ENCODE data around the gene BPGM.
A peak's percentile ranks its signal among the peaks of the same experiment; 100 is the strongest.

The BPGM gene

DNA sequence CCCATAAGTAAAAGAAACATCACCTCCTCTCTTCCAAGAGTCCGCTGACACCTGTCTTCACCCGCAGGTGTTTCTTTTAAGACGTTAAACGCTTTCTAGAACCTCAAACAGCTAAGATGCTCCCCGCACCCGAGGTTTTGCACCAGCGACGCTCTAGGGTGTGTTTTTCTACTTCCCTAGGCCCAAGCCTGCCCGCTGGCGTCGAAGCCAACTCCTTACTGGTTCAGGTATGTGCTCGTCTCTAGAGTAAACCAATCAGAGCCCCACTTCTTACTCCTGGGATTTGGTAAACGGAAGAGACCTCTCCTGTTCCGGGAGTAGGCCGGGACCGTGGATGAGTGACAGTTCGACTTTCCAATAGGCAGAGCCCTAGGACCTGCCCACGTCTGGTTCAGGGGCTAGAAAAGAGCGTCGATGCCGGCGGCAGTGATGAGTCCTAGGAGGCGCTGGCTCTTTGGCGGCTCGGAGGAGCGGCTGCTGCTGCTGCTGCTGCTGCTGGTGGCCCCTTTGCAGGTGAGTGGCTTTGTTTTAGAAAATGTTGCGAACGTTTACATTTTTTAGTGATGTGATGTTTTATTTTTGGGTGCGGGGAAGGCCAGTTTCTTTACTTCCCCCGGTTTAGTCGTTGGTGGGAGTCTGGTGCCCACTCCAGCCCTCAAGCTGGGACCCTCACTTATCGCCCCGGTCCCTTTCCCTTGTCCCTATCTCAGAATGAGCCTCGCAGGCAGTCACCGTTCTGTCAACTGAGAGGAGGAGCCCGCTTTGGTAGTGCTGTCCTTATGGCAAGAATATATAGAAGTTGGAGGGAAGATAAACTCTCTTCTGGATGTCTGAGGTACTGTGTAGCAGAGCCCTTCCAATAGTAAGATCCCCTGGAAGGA is at the start of gene BPGM:
BPGM (plus strand) TSS at position 429 of the 881 bp plus-strand sequence. CDS start 14,655 bp downstream, outside the sequence.
- DNase-seq (ENCODE audit: low read depth): peak; percentile 100

DNA sequence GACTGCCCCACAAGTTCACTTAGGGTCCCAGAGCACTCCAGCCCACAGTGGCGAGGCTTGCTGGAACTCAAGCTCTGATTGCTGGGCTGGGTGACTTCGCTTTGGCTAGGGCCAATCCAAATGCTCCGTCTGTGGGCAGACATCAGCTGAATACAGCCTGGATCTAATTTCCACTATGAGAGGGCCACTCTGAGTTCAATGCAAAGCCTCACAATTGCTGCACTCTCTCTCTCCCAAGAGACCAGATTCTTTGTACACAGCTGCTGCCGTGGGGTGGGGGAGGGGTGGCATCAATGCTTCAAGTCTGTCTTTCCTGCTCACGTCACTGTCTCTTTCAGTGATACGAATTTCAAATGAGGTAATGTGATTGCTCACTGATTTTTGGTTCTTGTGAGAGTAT is 47.3 kb upstream of the BPGM start:
- DNase-seq (ENCODE audit: low read depth): no peak

DNA sequence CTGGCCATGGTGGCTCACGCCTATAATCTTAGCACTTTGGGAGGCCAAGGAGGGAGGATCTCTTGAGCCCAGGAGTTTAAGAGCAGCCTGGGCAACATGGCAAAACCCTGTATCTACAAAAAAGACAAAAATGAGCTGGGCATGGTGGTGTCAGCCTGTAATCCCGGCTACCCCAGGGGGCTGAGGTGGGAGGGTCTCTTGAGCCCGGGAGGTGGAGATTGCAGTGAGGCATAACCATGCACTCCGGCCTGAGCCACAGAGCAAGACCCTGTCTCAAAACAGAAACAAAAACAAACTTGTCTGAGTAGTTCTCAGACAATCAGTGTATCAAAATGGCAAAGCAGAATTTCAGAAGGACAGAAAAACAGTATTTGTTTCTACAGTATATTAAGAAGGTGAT is 45.2 kb upstream of the BPGM start:
- no peak for DNase-seq (ENCODE audit: low read depth)

DNA sequence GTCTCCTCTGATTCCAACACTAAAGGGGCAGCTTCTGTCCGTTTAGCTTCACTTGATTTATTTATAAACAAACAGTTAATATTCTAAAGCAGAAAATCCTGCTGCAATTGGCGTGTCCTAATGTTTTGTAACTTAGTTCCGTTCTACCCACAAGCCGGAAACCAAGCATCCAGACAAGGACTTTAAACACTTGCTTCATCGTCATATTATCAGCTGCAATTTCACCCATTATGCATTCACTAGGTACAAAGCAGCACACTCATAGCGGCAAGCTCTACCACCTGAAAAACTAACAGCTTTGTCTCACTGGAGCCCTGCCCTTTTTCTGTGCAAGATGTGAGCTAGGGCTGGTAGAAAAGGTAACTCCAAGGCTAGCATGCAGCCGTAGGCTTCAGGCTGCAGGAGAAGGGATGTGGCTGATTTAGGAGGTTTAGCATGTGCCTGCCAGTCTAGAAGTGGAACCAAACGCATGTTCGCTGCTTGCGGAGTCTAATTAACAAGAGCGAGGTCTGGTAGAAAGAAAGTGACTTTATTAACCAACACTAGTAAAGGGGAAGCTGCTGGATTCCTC is 43.7 kb upstream of the BPGM start:
- peak; percentile 43 for DNase-seq (ENCODE audit: low read depth)

DNA sequence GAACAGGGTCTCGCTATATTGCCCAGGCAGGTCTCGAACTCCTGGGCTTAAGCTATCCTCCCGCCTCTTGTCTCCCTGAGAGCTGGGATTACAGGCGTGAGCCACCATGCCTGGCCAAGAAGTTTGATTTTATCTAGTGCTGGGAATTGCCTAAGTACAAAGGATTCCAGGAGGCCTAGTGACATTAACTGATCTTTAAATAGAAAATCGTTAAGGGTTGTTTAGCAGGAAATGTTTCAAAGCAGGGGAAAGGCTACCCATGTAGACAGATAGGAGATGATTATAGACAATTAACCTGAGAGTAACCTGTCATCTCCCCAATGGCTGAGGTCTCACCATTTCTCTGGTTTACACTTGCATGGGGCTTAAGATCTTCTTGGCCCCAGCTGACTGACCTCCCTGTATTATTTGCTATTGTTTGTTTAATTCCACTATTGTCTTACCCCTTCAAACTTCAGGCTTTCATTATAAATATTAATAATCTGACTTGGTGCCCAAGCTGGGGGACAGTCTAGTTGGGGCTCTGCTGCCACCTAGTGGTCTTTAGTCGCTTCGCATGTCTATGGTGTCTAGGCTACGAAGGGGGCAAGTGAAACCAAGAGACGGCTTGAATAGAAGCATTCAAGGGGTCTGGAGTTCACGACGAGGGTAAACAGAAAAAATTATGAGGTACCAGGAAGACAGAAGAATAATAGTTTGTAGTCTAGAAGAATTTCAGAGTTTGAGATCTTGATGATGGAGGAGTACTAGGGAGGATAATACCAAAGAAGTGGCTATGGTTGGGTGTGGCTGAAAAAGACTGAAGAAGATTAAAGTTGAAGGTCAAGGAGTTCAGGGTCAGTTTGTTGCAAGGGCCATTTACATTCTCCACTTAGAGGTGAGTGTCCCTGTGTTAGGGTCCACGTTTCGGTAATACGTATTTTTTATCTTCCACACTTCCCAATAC is 40.4 kb upstream of the BPGM start:
- peak; percentile 77 for DNase-seq (ENCODE audit: low read depth)

DNA sequence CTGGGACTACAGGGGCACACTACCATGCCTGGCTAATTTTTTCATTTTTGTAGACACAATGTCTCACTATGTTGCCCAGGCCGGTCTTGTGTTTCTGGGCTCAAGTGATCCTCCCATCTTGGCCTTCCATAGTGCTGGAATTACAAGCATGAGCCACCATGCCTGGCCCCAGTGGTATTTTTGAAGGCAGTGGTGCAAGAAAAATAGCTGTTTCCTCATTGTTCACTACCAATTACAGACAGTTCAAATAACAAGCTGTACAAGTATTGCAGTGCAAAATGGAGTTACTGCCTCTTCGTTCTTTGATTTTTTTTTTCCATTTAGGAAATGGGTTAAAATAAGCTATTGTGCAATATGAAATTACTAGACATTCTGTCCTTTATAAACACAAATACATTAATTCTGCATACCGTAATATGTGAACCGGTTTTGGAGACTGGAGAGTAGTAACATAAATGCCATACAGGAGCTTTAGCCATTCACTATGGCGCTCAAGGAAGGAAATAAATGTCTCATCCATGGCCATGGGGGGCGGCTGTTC is 35.0 kb upstream of the BPGM start:
- DNase-seq (ENCODE audit: low read depth): no peak

DNA sequence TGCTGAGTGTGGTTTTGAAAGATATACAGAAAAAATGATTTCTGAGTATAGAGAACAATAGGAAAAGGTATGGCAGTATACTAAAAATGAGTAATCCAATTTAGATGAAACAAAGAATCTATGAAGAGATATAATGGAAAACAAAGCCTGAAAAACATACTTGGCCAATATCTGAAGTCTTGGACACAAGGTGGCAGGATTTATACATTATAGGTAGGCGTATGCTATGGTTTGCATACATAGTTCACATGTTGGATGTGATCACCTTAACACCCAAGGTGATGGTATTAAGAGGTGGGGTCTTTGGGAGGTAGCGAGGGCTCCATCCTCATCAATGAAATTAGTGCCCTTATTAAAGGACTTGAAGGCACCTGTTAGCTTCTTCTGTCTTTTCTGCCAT is 34.5 kb upstream of the BPGM start:
- DNase-seq (ENCODE audit: low read depth): no peak

DNA sequence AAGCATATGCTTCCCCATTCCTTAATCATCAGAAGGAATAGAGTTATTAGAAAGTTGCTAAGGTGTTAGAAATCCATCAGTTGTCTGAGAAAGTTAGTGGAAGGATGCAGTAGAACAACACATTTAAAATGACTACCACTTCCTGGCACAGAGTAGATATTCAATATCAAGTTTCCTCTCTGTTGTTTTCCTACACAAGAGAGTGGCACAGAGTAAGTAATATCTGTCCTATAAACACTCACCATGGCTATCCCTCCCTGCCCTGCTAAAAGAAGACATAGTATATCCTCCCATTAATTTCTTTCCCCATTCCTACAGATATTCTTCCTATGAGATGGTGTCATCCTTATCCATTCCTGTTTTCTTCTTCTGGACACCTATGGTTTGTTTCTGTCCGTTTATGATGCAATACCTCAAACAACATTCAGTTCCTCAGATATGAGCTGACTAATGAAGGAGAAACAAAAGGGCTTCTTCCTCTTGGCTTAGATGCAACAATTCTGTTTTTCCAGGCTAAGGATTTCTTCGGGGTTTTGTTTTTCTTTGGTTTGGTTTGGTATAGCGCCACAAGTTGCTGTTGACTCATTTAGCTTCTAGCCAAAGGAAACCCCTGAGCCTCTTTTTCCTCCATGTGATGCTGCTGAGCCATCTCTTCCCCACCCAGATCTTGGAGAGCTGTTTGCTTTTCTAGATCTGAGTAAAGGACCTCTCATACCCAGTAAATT is 32.9 kb upstream of the BPGM start:
- DNase-seq (ENCODE audit: low read depth): peak; percentile 99

DNA sequence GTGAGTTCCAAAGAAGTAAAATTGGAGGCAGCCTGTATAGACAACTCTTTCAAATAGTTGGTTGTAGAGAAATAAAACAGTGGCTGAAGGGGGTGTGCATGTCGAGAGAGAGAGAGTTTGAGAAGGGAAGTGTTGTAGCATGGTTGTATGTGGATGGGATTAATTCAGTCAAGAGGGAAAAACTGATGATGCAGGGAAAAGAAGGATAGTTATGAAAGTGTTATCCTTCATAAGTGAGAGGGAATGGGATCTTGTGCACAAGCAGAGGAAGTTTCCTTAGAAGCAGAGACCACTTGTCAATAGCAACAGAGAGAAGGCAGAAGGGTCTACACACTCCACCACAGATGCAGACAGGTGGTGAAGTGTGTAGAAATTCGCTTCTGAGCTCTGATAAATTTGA is 30.0 kb upstream of the BPGM start:
- no peak for DNase-seq (ENCODE audit: low read depth)

DNA sequence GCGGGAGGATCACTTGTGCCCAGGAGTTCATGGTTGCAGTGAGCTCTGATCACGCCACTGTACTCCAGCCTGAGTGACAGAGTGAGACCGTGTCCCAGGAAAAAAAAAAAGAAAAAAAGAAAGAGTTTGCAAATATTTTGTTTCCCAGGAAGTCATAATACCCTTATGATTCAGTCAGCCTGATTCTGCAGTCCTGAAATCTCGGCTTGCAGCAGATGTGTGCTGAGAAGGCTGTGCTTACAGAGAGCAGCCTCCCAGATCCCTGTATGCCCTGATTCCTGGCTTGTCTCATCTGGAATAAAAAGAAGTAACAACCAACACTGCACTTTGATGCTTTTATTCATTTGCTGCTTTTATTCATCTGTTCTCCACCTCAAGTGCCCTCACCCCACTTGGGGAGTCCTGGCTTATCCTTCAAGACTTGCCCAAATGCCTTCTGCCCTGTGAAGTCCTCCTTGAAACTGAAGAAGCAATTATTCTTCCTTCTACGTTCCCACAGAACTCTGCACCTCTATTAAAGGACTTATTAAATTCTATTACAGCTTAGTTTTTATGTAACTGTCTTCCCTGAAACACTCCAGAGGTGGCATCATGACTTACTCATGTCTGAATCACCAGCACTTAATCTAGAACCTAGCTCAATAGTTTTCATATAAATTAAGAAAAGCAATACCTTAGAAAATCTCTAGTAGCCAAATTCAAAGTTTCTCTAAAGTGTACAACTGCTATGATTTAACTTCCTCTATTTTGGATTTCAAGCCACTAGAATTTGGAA is 27.7 kb upstream of the BPGM start:
- peak; percentile 80 for DNase-seq (ENCODE audit: low read depth)

DNA sequence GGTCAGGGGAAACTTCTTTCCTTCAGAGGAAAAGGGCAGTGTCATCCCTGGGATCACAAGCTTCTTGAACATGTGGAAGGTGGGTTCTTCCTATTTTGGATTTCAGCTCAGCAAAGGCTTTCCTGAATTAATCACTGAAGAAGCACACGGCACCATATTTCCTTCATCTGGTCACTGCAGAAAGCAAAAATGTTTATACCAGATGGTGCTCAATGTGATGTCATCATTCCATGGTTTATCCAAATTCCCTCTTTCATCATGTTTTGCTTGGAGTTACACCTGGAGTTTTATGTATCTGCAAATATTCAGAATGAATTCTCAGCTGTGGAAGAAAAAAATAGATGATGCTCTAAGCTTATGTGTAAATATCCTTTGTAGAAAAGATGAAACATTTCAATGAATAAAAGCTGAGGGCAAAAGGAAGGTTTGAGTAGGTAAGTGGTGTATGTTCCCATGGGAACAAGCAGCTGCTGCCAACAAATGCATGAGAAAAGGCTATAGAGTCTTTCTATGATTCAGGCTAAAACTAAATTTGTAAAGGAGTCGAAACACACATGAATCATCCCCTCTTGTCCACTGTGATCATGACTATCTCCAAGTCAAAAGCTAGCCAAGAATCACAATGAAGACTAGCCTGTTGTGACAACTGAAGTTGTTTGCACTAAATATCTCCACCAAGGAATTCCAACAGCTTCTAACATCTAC is 26.9 kb upstream of the BPGM start:
- peak; percentile 95 for DNase-seq (ENCODE audit: low read depth)

DNA sequence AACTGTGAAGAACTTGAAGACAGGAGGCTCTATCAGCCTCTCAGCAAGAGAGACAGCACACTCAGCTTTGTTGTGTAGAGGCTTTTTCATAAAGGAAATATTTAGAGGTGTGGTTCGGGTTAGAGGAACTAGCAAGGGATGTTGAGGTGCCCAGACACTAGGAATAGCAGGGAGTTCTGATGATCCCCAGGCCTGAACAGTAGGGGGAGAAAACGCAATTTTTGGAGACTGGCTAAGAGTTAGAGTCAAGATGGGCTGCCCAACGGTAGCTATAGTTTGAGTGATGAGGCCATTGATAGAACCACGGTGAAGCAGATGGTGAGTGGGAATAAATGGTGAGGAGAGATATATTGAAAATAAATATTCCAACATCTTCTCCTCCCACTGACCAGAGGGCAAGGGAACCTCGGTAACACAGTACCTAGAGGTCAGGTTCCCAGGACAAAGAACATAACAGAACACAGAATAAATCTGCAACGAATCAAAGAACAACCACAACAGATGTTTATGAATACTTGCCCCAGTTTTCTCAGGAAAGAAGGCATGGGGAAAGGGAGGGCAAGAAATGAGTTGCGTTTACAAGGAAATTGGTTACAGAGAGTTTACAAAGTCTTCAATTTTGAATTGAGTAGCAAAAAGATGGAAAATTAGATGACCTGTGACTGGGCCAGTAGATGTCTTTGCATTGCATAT is 24.2 kb upstream of the BPGM start:
- no peak for DNase-seq (ENCODE audit: low read depth)

DNA sequence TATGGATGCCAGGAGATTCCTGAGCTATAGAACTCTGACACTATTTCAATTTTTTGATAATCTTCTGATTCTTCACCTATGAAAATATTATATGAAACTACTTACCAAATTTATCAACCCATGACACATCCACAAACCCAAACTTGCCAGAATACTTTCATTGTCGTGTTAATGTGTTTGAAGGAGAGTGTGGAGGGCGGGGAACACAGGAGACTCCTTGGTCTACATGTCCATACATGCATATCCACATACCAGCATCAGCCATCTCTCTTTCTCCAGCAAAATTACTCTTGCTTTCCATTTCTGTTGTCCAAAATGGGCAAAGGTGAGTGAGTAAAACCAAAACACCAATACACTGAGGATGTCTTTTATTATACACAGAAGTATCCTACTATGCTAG is 23.5 kb upstream of the BPGM start:
- DNase-seq (ENCODE audit: low read depth): no peak

DNA sequence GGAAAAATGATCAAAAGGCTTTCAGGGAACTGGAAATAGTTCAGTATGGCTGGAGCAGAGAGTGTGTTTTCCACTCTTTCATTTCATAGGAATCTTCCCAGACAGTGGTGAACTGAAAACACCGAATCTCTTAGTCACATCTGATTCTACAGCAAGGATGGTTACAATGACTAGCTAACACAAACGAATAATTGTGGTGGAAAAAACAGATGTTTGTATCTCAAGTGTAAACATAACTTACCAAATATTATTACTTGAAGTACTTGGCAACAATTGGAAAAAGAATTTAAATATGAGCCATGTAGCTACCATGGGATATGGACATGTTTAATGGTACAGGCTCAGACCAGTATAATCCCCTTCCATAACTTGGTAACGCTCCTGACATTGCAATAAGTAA is 21.1 kb upstream of the BPGM start:
- DNase-seq (ENCODE audit: low read depth): peak; percentile 80

DNA sequence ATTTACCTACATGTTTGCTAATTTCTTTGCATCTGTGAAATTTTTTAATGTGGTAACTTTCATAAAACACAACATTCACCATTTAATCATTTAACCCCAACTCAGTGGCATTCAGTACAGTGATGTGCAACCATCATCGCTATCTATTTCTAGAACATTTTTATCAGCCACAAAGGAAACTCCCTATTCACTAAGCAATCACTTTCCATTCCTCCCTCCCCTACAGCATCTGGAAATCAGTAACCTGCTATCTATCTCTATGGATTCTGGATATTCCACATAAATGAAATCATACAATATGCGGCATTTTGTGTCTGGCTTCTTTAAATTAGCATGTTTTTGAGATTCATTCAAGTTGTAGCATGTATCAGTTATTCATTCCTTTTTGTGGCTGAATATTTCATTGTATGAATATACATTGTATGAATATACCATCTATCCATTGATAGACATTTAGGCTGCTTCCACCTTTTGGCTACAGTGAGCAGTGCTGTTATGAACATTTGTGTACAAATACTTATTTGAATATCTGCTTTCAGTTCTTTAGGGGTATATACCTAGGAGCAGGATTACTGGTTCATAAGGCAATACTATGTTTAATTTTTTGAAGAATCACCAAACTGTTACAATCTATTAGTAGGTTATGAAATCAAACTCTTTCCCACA is 19.4 kb upstream of the BPGM start:
- DNase-seq (ENCODE audit: low read depth): no peak

DNA sequence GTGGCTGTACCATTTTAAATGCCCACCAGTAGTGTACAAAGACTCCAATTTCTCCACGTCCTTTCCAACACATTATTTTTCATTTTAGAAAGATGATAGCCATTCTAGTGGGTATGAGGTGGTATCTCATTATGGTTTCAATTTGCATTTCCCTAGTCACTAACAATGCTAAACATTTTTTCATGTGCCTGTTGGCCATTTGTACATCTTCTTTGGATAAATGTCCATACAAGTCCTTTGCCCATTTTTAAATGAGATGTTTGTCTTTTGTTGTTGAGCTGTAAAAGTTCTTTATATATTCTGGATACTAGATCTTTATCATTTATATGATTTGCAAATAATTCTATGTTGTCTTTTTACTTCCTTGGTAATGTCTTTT is 18.9 kb upstream of the BPGM start:
- DNase-seq (ENCODE audit: low read depth): no peak

DNA sequence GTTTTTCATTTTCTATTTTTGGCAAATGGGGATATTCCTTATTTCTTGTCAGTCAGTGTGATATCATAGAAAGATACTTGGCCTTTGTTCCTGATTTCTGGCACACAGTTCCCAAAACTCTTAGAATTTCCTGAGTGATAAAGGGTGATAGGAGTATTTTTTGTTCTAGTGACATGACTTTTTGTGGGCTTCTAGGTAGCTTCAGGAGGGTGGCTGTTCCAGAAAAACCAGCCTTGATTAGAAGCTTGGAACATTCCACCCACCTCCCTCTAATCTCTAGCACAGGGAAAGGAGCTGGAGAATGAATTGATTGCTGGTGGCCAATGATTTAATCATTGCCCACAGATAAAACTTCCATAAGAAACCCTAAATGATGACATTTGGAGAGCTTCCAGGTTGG is 17.2 kb upstream of the BPGM start:
- DNase-seq (ENCODE audit: low read depth): no peak

DNA sequence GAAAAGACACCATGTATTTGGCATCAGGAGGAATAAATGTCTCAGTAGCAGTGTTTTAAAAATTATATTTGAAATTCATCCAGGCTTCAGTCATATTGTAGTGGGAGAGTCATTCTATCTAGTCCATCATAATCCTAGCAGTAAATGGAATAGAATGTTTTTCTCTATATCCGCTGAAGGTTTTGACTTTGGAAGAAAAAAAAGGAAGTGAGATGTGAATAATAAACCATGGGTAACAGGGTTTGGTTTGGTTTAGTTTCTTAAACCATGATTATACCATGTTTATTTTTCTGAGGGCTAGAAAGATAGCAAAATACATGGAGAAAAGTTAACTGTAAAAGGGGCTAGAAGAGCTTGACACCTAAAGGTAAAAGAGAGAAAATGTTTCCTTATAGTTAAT is 16.4 kb upstream of the BPGM start:
- no peak for DNase-seq (ENCODE audit: low read depth)

DNA sequence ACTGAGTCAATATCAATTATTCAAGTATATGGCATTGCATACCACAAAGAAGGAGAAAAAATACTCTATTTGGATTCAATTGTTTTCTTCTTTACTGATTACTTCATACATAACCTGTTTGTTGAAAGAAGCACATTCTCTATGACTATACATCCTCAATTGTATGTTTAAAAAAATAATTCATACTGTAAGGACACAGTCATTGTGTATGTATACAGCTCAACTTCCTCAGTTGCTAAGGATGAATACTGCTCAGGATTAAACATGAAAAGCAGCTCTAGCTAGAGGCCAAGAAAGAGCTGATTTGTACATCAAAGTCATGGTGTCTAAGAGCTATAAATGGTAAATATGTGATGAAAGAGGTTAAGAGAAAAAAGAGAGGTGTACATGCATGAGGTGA is 15.8 kb upstream of the BPGM start:
- DNase-seq (ENCODE audit: low read depth): no peak

Data from EH (cell line).